Endothelial cell of umbilical vein (primary cell): ENCODE results near the gene THAP10.

Source experiments
- EZH2 ChIP-seq: IDR thresholded peaks from 2 replicates; pipeline ENCODE4 v1.6.1; 2012; ENCODE audit warnings: borderline replicate concordance, low read depth, mild to moderate bottlenecking, moderate library complexity, low read length, inconsistent platforms; ENCODE audit not compliant: severe bottlenecking
- FOS ChIP-seq: IDR thresholded peaks from 2 replicates; pipeline ENCODE4 v1.6.1; 2011; ENCODE audit warnings: mild to moderate bottlenecking, low read length, moderate library complexity, borderline replicate concordance; ENCODE audit not compliant: insufficient read depth
- GATA2 ChIP-seq: IDR thresholded peaks from 2 replicates; pipeline ENCODE4 v1.7.0; 2011; ENCODE audit warnings: low read depth, mild to moderate bottlenecking, moderate library complexity, mixed read lengths, low read length; ENCODE audit not compliant: insufficient read length, insufficient read depth
- JUN ChIP-seq: IDR thresholded peaks from 2 replicates; pipeline ENCODE4 v1.6.1; 2011; ENCODE audit warnings: borderline replicate concordance, low read depth; ENCODE audit not compliant: insufficient read length, insufficient read depth
- MYC ChIP-seq: IDR thresholded peaks from one replicate; pipeline ENCODE4 v1.6.1; 2011; ENCODE audit warnings: mild to moderate bottlenecking, low read depth, low read length
- POLR2A ChIP-seq: IDR thresholded peaks from 2 replicates; pipeline ENCODE4 v1.6.1; 2012; ENCODE audit warnings: low read depth, mild to moderate bottlenecking, control low read depth, low read length
- POLR2AphosphoS5 ChIP-seq: IDR thresholded peaks from 2 replicates; pipeline ENCODE4 v1.6.1; 2012; ENCODE audit warnings: low read depth, mild to moderate bottlenecking, control low read depth, low read length, moderate library complexity; ENCODE audit not compliant: insufficient read depth
- TF ChIP-seq, protein P1 (sequence below): IDR thresholded peaks from 2 replicates; pipeline ENCODE4 v1.6.1; 2011; ENCODE audit not compliant: insufficient read depth, insufficient read length
- TF ChIP-seq, protein P2 (sequence below), 2 donors: IDR thresholded peaks; 1 replicate in 1 of 2; 2 replicates in 1 of 2; pipeline ENCODE4 v1.5.1; 2011; ENCODE audit warnings: low read length in 2 of 2, mild to moderate bottlenecking in 2 of 2, moderate library complexity in 2 of 2, control low read depth in 1 of 2, inconsistent platforms in 1 of 2, low read depth in 1 of 2; ENCODE audit not compliant: insufficient read depth in 1 of 2; ENCODE audit errors: extremely low read depth in 1 of 2

DNA sequence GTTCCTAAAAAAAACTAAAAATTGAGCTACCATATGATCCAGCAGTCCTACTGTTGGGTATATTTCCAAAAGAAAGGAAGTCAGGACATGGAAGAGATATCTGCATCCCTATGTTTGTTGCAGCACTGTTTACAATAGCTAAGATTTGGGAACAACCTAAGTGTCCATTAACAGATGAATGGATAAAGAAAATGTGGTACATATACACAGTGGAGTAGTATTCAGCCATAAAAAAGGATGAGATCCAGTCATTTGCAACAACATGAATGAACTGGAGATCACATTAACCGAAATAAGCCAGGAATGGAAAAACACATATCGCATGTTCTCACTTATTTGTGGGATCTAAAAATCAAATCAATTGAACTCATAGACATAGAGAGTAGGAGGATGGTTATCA lies 29.9 kb upstream of the THAP10 start:
- TF ChIP-seq POLR2AphosphoS5, result no peak
- TF ChIP-seq, protein P1, sequence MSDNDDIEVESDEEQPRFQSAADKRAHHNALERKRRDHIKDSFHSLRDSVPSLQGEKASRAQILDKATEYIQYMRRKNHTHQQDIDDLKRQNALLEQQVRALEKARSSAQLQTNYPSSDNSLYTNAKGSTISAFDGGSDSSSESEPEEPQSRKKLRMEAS, result no peak
- no peak for TF ChIP-seq POLR2A
- TF ChIP-seq, protein P2, sequence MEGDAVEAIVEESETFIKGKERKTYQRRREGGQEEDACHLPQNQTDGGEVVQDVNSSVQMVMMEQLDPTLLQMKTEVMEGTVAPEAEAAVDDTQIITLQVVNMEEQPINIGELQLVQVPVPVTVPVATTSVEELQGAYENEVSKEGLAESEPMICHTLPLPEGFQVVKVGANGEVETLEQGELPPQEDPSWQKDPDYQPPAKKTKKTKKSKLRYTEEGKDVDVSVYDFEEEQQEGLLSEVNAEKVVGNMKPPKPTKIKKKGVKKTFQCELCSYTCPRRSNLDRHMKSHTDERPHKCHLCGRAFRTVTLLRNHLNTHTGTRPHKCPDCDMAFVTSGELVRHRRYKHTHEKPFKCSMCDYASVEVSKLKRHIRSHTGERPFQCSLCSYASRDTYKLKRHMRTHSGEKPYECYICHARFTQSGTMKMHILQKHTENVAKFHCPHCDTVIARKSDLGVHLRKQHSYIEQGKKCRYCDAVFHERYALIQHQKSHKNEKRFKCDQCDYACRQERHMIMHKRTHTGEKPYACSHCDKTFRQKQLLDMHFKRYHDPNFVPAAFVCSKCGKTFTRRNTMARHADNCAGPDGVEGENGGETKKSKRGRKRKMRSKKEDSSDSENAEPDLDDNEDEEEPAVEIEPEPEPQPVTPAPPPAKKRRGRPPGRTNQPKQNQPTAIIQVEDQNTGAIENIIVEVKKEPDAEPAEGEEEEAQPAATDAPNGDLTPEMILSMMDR (IDR thresholded peaks at IDR 0.05; ENCODE audit: extremely low read depth in 1 of 2, insufficient read depth in 1 of 2, low read depth in 1 of 2, low read length in 2 of 2), result no peak
- TF ChIP-seq GATA2, result no peak
- TF ChIP-seq MYC, result no peak
- no peak for TF ChIP-seq EZH2
- TF ChIP-seq FOS, result no peak
- TF ChIP-seq JUN, result no peak
